ENCODE results near the gene TESK2. TPM values are rescaled to one million over a fixed set of nuclear protein-coding genes. Genes with fewer than 3 reads are reported as not detected.
"Not testable (repeated sequence)": the region's sequence is repeated elsewhere in the genome, so short reads cannot be mapped to it uniquely, and the experiment has no call there.

Gene TESK2
- total and polyA plus RNA-seq, 2 donors from 2014 or later, result 1.6 to 2.7 TPM

- intact Hi-C loops (cut with DNase I), result no loop called here
- DNase-seq (peak in 1 of 5 donors; percentile 44), FAIRE-seq (no peak)
Measured at GRCh38 chr1:45526135-45526644, 35.2 kb upstream of the TESK2 start.

GRCh38 chr1:45523975-45524374 lies 33.0 kb upstream of the TESK2 start:
- intact Hi-C loops (cut with DNase I); FAIRE-seq; H3K9me3 ChIP-seq (ENCODE audit: control insufficient read depth in 2 of 3, insufficient read depth in 1 of 3, low read length in 3 of 3); DNase-seq; H3K9ac ChIP-seq (ENCODE audit: low read length in 3 of 3); H3K4me1 ChIP-seq (ENCODE audit: control insufficient read depth in 2 of 3, insufficient read depth in 2 of 3, low read depth in 1 of 3, low read length in 3 of 3); H3K27ac ChIP-seq (ENCODE audit: low read depth in 2 of 2, low read length in 2 of 2); H3K4me3 ChIP-seq (ENCODE audit: low read length in 3 of 3); H3K27me3 ChIP-seq (ENCODE audit: control insufficient read depth, insufficient read depth, low read length); H3K36me3 ChIP-seq (ENCODE audit: control insufficient read depth in 2 of 3, insufficient read depth in 3 of 3, low read length in 3 of 3): not testable (repeated sequence)

More at GRCh38 chr1:45526135-45526644, 35.2 kb upstream of the TESK2 start:
- H3K27me3 ChIP-seq (ENCODE audit: control insufficient read depth, insufficient read depth, low read length), result no peaks in the 10 kb centered on the region
- no peaks in the 10 kb centered on the region for H3K9me3 ChIP-seq (ENCODE audit: control insufficient read depth in 2 of 3, insufficient read depth in 1 of 3, low read length in 3 of 3)
- no peaks in the 10 kb centered on the region for H3K4me1 ChIP-seq (ENCODE audit: control insufficient read depth in 2 of 3, insufficient read depth in 2 of 3, low read depth in 1 of 3, low read length in 3 of 3)
- H3K4me3 ChIP-seq (ENCODE audit: low read length in 3 of 3), result no peak overlapping the region
- H3K36me3 ChIP-seq (ENCODE audit: control insufficient read depth in 2 of 3, insufficient read depth in 3 of 3, low read length in 3 of 3), result no peaks in the 10 kb centered on the region
- TF ChIP-seq CTCF (IDR thresholded peaks at IDR 0.05; ENCODE audit: borderline replicate concordance, extremely low read depth, insufficient read depth), result no peak
- no peak overlapping the region for H3K9ac ChIP-seq (ENCODE audit: low read length in 3 of 3)
- no peak overlapping the region for H3K27ac ChIP-seq (ENCODE audit: low read depth in 2 of 2, low read length in 2 of 2)

GRCh38 chr1:45523516-45523915 lies 32.6 kb upstream of the TESK2 start:
- H3K27me3 ChIP-seq (ENCODE audit: control insufficient read depth, insufficient read depth, low read length); H3K4me1 ChIP-seq (ENCODE audit: control insufficient read depth in 2 of 3, insufficient read depth in 2 of 3, low read depth in 1 of 3, low read length in 3 of 3); intact Hi-C loops (cut with DNase I); FAIRE-seq; H3K9ac ChIP-seq (ENCODE audit: low read length in 3 of 3); H3K9me3 ChIP-seq (ENCODE audit: control insufficient read depth in 2 of 3, insufficient read depth in 1 of 3, low read length in 3 of 3); H3K4me3 ChIP-seq (ENCODE audit: low read length in 3 of 3); H3K27ac ChIP-seq (ENCODE audit: low read depth in 2 of 2, low read length in 2 of 2); H3K36me3 ChIP-seq (ENCODE audit: control insufficient read depth in 2 of 3, insufficient read depth in 3 of 3, low read length in 3 of 3); DNase-seq: not testable (repeated sequence)

- Histone ChIP-seq H3K27ac (ENCODE audit: low read depth in 2 of 2, low read length in 2 of 2) (peak overlapping the region; percentile 92 to 98), H3K27me3 (ENCODE audit: control insufficient read depth, insufficient read depth, low read length) (no peaks in the 10 kb centered on the region), H3K9ac (ENCODE audit: low read length in 3 of 3) (peak overlapping the region; percentile 64 to 87 (median 86)), H3K36me3 (ENCODE audit: control insufficient read depth in 2 of 3, insufficient read depth in 3 of 3, low read length in 3 of 3) (peaks cover 0 to 4% (median 2%) of the 10 kb centered on the region in 3 donors), H3K4me1 (ENCODE audit: control insufficient read depth in 2 of 3, insufficient read depth in 2 of 3, low read depth in 1 of 3, low read length in 3 of 3) (peaks cover 0 to 8% (median 0%) of the 10 kb centered on the region in 3 donors), H3K9me3 (ENCODE audit: control insufficient read depth in 2 of 3, insufficient read depth in 1 of 3, low read length in 3 of 3) (no peaks in the 10 kb centered on the region), H3K4me3 (ENCODE audit: low read length in 3 of 3) (peak overlapping the region; percentile 78 to 86 (median 81))
- peak in 2 of 5 donors; percentile 59 to 77 for DNase-seq
- intact Hi-C loops (cut with DNase I), result no loop called here
- no peak for FAIRE-seq
- no peak for TF ChIP-seq CTCF (IDR thresholded peaks at IDR 0.05; ENCODE audit: borderline replicate concordance, extremely low read depth, insufficient read depth)
Measured at GRCh38 chr1:45522324-45523104, 31.6 kb upstream of the TESK2 start.
